ENCODE data around the gene MRTO4. TPM values are rescaled to one million over a fixed set of nuclear protein-coding genes. Genes with fewer than 3 reads are reported as not detected.
"Not testable (repeated sequence)": the region's sequence is repeated elsewhere in the genome, so short reads cannot be mapped to it uniquely, and the experiment has no call there.

Gene MRTO4
- total RNA-seq, 1 donor from 2014 or later = 73.1 TPM

DNA sequence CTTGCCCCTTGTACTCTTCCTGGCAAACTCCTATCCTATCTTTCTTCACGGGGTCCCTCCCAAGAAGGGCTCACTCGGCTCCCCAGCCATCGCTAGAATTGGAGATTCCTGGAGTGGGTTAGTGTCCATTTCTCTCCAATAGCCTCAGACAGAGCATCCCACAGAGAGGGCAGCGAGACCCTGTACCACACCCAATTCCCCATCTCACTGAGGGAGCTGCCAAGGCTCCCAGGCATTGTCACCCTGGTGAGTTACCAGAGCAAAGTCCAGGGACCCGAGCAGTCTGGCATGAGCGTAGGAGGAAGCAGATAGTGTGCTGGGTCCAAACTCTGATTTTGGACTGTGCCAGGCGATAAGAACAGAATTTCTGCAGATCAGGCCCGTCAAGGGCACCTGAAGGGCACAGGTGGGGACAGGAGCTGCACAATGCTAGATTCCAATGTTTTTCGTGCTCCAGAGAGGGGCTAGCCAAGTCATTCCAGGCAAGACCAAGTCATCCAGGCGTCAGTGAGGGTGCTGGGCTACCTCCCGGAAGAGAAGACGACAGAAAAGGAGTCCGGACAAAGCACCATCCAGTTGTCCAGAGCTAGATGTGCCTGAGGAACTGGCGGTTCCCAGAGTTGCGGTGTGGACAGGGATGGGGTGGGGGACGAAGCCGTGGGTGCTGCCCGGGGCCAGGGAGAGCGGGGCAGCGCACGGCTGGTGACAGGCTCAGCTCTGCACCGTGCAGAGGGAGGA lies 21.7 kb downstream of the MRTO4 start:
- no peak for DNase-seq
- CTCF ChIA-PET = no interaction called here
- intact Hi-C loops (cut with micrococcal nuclease) = no loop called here
- peaks cover 14% of the 10 kb centered on the region for H3K27me3 Mint-ChIP-seq
- TF ChIP-seq, protein P1, sequence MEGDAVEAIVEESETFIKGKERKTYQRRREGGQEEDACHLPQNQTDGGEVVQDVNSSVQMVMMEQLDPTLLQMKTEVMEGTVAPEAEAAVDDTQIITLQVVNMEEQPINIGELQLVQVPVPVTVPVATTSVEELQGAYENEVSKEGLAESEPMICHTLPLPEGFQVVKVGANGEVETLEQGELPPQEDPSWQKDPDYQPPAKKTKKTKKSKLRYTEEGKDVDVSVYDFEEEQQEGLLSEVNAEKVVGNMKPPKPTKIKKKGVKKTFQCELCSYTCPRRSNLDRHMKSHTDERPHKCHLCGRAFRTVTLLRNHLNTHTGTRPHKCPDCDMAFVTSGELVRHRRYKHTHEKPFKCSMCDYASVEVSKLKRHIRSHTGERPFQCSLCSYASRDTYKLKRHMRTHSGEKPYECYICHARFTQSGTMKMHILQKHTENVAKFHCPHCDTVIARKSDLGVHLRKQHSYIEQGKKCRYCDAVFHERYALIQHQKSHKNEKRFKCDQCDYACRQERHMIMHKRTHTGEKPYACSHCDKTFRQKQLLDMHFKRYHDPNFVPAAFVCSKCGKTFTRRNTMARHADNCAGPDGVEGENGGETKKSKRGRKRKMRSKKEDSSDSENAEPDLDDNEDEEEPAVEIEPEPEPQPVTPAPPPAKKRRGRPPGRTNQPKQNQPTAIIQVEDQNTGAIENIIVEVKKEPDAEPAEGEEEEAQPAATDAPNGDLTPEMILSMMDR (IDR thresholded peaks at IDR 0.05) = no peak
- peaks cover 7% of the 10 kb centered on the region for H3K9me3 Mint-ChIP-seq
- H3K27ac Mint-ChIP-seq = no peak overlapping the region
- no peaks in the 10 kb centered on the region for H3K36me3 Mint-ChIP-seq (ENCODE audit: low read depth)
- POLR2A ChIA-PET = no interaction called here
- no peak overlapping the region for H3K4me3 Mint-ChIP-seq
- no peak for ATAC-seq (ENCODE audit: low read depth)
- H3K4me1 Mint-ChIP-seq = no peaks in the 10 kb centered on the region

- H3K4me3 Mint-ChIP-seq; intact Hi-C loops (cut with micrococcal nuclease); POLR2A ChIA-PET; H3K27ac Mint-ChIP-seq; H3K36me3 Mint-ChIP-seq (ENCODE audit: low read depth); H3K4me1 Mint-ChIP-seq; DNase-seq; CTCF ChIA-PET; H3K9me3 Mint-ChIP-seq: not testable (repeated sequence)
- peaks cover 14% of the 10 kb centered on the region for H3K27me3 Mint-ChIP-seq
- ATAC-seq (ENCODE audit: low read depth) = peak; percentile 21
These were observed 22.4 kb downstream of the MRTO4 start for GRCh38 chr1:19273844-19274531.

- POLR2A ChIA-PET = no interaction called here
These were observed 23.0 kb downstream of the MRTO4 start for GRCh38 chr1:19274636-19275035.

DNA sequence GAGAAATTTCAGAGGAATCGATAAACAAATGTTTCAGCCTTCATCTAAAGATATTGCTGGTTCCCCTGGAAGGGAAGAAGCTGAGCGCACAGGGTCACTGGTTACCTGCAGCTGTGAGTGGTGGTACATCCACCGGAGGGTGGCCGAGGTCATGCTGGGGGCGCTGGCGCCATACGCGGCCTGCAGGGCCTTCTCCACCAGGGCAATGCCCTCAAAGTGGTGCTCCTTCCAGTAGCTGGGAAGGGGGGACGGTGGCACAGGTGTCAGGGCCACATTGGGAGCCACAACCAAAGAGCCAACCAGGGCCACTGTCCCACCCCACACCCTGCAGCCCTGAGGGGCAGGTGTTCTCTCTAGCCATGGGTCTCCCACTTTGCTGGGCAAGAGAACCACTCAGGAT lies 32.3 kb downstream of the MRTO4 start:
- Mint-ChIP-seq H3K4me3 (no peak overlapping the region), H3K27me3 (peaks cover 5% of the 10 kb centered on the region), H3K9me3 (peaks cover 3% of the 10 kb centered on the region), H3K4me1 (peaks cover 5% of the 10 kb centered on the region), H3K36me3 (ENCODE audit: low read depth) (peaks cover 2% of the 10 kb centered on the region), H3K27ac (no peak overlapping the region)
- CTCF ChIA-PET = no interaction called here
- TF ChIP-seq, protein P1 (IDR thresholded peaks at IDR 0.05) = no peak
- ATAC-seq (ENCODE audit: low read depth) = no peak
- POLR2A ChIA-PET = no interaction called here
- intact Hi-C loops (cut with micrococcal nuclease) = no loop called here
- no peak for DNase-seq

More at GRCh38 chr1:19274636-19275035, 23.0 kb downstream of the MRTO4 start:
- no peak overlapping the region for H3K4me3 Mint-ChIP-seq
- ATAC-seq (ENCODE audit: low read depth) (no peak), DNase-seq (no peak)
- H3K27ac Mint-ChIP-seq = no peak overlapping the region
- CTCF ChIA-PET = no interaction called here
- H3K4me1 Mint-ChIP-seq = no peaks in the 10 kb centered on the region
- H3K9me3 Mint-ChIP-seq = peaks cover 10% of the 10 kb centered on the region
- intact Hi-C loops (cut with micrococcal nuclease) = no loop called here
- H3K27me3 Mint-ChIP-seq = peaks cover 14% of the 10 kb centered on the region
- TF ChIP-seq, protein P1 (IDR thresholded peaks at IDR 0.05) = no peak
- no peaks in the 10 kb centered on the region for H3K36me3 Mint-ChIP-seq (ENCODE audit: low read depth)

DNA sequence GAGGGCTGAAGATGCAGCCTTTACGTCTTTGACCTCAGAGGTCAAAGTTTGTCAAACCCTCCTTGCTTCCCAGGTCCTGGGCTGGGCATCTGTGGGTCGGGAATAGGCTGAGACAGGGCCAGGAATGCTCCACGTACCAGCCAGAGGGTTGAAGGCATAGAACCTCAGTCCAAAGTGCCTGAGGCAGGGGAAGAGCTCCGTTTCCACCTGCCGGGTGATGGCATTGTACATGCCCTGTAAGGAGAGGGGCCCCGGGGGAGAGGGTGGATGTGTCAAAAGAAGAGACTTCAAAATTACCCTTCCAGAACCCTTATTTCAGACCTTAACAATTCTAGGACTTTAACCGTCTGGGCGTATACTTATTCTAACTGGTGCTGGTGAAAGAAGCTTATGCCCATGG lies 33.3 kb downstream of the MRTO4 start:
- Mint-ChIP-seq H3K4me1 (peaks cover 9% of the 10 kb centered on the region), H3K4me3 (no peak overlapping the region), H3K9me3 (no peaks in the 10 kb centered on the region), H3K27me3 (peaks cover 14% of the 10 kb centered on the region), H3K36me3 (ENCODE audit: low read depth) (peaks cover 2% of the 10 kb centered on the region), H3K27ac (no peak overlapping the region)
- intact Hi-C loops (cut with micrococcal nuclease) = no loop called here
- no peak for DNase-seq
- ATAC-seq (ENCODE audit: low read depth) = no peak
- TF ChIP-seq, protein P1 (IDR thresholded peaks at IDR 0.05) = no peak
- POLR2A ChIA-PET = no interaction called here
- CTCF ChIA-PET = no interaction called here

GRCh38 chr1:19285366-19285765 lies 33.8 kb downstream of the MRTO4 start:
- POLR2A ChIA-PET; H3K36me3 Mint-ChIP-seq (ENCODE audit: low read depth); H3K4me3 Mint-ChIP-seq; H3K27ac Mint-ChIP-seq; DNase-seq; H3K9me3 Mint-ChIP-seq; ATAC-seq (ENCODE audit: low read depth); H3K4me1 Mint-ChIP-seq; CTCF ChIA-PET; intact Hi-C loops (cut with micrococcal nuclease): not testable (repeated sequence)
- H3K27me3 Mint-ChIP-seq = peaks cover 15% of the 10 kb centered on the region

GRCh38 chr1:19285807-19286206 lies 34.2 kb downstream of the MRTO4 start:
- H3K36me3 Mint-ChIP-seq (ENCODE audit: low read depth); intact Hi-C loops (cut with micrococcal nuclease); ATAC-seq (ENCODE audit: low read depth); H3K9me3 Mint-ChIP-seq; POLR2A ChIA-PET; H3K4me3 Mint-ChIP-seq; CTCF ChIA-PET; DNase-seq; H3K27ac Mint-ChIP-seq; H3K4me1 Mint-ChIP-seq: not testable (repeated sequence)
- peaks cover 15% of the 10 kb centered on the region for H3K27me3 Mint-ChIP-seq

All from activated B cell treated with CpG ODN at 0.5 μM for 24 hours (primary cell).